Right renal pelvis (tissue), 4 donors: ENCODE data around the gene DEPP1. TPM values are rescaled to one million over a fixed set of nuclear protein-coding genes. Genes with fewer than 3 reads are reported as not detected.

Experiments used
- polyA plus RNA-seq, 4 donors: library from polyadenylated mRNA; unstranded; fragments of 120-200 nt; gene quantifications; one replicate each; pipeline ENCODE4 v1.2.1, GENCODE V29; 2013; ENCODE audit not compliant: insufficient read length in 4 of 4

The DEPP1 gene
- polyA plus RNA-seq, 4 donors: 6.8 to 10.3 (median 8.3) TPM

Other genes starting within 250 kb of the DEPP1 start
- 10 to 100 TPM; 67.6 to 74.5 (median 71.0) TPM for gene TMEM72, start 67.5 kb downstream of the DEPP1 start, polyA plus RNA-seq
- gene RASSF4, start 19.0 kb downstream of the DEPP1 start, polyA plus RNA-seq: 10 to 100 TPM; 22.9 to 32.3 (median 29.6) TPM
- gene ZNF22, start 22.1 kb upstream of the DEPP1 start, polyA plus RNA-seq: 100 to 1,000 TPM in 2 of 4 donors, 10 to 100 TPM in 2; 82.1 to 109 (median 102) TPM